NCI-H2107 treated with DMSO at 0.1 percent for 48 hours (cell line): Measurements from ENCODE around the gene MAPKAPK2.

Experiments used
- DNase-seq: peaks from one replicate; lab custom pipeline; 2025; ENCODE audit not compliant: unreplicated experiment; lab: John Stamatoyannopoulos, UW

The MAPKAPK2 gene

GRCh38 chr1:206717674-206717989 lies 32.9 kb downstream of the MAPKAPK2 start:
- no peak for DNase-seq

- DNase-seq, result no peak
Observed at GRCh38 chr1:206719169-206719839, 34.6 kb downstream of the MAPKAPK2 start.

- DNase-seq, result no peak
Observed at GRCh38 chr1:206721454-206721853, 36.7 kb downstream of the MAPKAPK2 start.

- DNase-seq, result no peak
Observed at GRCh38 chr1:206722751-206723461, 38.2 kb downstream of the MAPKAPK2 start.

- DNase-seq, result no peak
Observed at GRCh38 chr1:206723462-206723804, 38.7 kb downstream of the MAPKAPK2 start.

GRCh38 chr1:206723805-206724472 lies 39.2 kb downstream of the MAPKAPK2 start:
- DNase-seq, result no peak

- DNase-seq, result peak; percentile 30
Observed at GRCh38 chr1:206725109-206725963, 40.6 kb downstream of the MAPKAPK2 start.

GRCh38 chr1:206727981-206728696 lies 43.4 kb downstream of the MAPKAPK2 start:
- no peak for DNase-seq

- DNase-seq, result no peak
Observed at GRCh38 chr1:206728697-206728987, 43.9 kb downstream of the MAPKAPK2 start.

GRCh38 chr1:206729050-206729449 lies 44.3 kb downstream of the MAPKAPK2 start:
- no peak for DNase-seq

- DNase-seq, result no peak
Observed at GRCh38 chr1:206729507-206729906, 44.8 kb downstream of the MAPKAPK2 start.

GRCh38 chr1:206732508-206732907 lies 47.8 kb downstream of the MAPKAPK2 start:
- DNase-seq, result no peak

GRCh38 chr1:206732992-206733391 lies 48.3 kb downstream of the MAPKAPK2 start:
- DNase-seq, result no peak

GRCh38 chr1:206734499-206735142 lies 49.9 kb downstream of the MAPKAPK2 start:
- no peak for DNase-seq

GRCh38 chr1:206735553-206736031 lies 50.9 kb downstream of the MAPKAPK2 start:
- DNase-seq, result no peak

GRCh38 chr1:206736878-206737728 lies 52.4 kb downstream of the MAPKAPK2 start:
- DNase-seq, result no peak

GRCh38 chr1:206737729-206738201 lies 53.1 kb downstream of the MAPKAPK2 start:
- DNase-seq, result no peak

GRCh38 chr1:206738370-206739366 lies 54.0 kb downstream of the MAPKAPK2 start:
- no peak for DNase-seq
